Right ventricle myocardium superior (tissue), 1 donor: ENCODE measurements around the gene STARD4. TPM values are rescaled to one million over a fixed set of nuclear protein-coding genes. Genes with fewer than 3 reads are reported as not detected.

Experiments
- ATAC-seq: fragments of 200-7000 bp; cut with Tn5 transposase; one replicate; pipeline ENCODE4 v1.9.1; 2020; ENCODE audit warnings: mild to moderate bottlenecking; ENCODE audit not compliant: poor library complexity
- DNase-seq: peaks from one replicate; pipeline ENCODE4 v3.0.0-alpha.2; 2020
- intact Hi-C: fragments of 100-400 bp; cut with DNase I; formaldehyde crosslinking; loops from one replicate; pipeline ENCODE4 v1.11.2; 2022
- total RNA-seq: library from RNA; stranded (reverse); fragmentation: NEBNext Ultra II Directional; extraction: Animal tissue kit (Norgen Biotek cat#: 25700); gene quantifications from one replicate; pipeline ENCODE4 v1.2.1, GENCODE V29; 2021
- donor health status: DM: no; HTN: yes; CAD: no; lungs with severe emphysema.

Gene STARD4
- total RNA-seq, 1 donor from 2014 or later: 2.0 TPM

DNA sequence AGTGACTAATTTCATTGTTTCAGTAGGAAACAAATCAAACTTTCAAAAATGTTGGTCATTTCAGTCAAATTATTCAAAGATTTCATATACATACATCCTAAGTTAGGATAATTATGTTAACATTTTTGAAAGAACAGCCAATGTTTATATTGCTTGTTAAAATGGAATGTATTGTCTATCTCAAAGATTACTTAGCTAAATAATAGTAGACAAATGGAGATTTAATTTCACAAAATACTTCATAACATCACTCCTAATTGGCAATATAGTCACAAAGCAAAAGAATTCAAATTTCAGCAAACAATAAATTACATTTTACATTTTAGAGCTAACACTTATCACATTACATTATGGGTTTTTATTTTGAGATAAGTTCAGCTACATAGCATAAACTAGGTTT lies 25.4 kb downstream of the STARD4 start:
- intact Hi-C loops: no loop called here
- DNase-seq (no peak), ATAC-seq (no peak)

DNA sequence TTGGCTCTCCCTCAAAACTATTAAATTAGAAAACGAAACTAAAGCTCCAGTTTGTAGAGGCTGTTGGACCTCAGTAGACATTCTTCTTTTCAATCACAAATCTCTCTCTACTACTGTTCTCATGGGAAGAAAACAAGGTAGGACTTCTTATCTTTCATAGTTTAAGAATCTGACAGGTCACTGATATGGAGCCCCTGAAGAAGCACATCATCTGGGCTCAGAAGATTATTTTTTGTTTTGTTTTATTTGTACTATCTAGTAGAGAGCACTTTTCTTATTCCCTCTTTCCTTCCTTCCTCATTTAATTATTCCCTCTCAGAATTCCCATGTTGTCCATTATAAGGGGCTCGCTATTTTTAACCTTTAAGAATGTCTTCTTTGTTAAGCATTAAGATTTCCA lies 26.3 kb downstream of the STARD4 start:
- intact Hi-C loops: no loop called here
- DNase-seq (no peak), ATAC-seq (no peak)

DNA sequence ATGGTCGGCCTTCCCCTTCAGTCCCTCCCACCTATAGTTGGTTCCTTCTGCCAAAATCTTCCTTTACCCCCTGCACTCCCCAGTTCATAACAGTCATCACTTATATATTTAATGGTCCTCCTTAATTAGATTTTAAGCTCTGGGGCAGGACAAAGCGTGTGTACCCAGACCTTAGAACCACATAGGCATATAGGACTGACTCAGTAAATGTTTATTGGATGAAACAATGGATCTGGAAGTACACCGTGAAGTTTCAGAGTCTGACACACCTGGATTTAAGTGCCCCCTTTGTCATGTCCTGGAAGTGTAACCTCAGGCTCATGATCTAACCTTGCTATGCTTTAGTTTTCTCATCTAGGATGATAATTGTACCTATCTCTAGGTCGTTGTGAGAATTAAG lies 32.0 kb downstream of the STARD4 start:
- ATAC-seq: no peak
- no peak for DNase-seq
- intact Hi-C loops: no loop called here

DNA sequence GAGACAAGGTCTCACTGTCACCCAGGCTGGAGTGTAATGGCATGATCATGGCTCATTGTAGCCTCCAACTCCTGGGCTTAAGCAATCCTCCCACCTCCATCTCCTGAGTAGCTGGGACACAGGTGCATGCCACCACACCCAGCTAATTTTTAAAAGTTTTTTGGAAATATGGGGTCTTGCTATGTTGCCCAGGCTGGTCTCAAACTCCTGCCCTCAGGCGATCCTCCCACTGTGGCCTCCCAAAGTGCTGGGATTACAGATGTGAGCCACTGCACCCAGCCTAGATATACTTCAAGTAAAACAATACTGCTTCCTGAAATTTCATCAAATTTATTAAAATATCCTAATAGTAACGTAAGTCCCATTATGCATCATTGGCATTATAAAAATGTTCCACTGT lies 33.4 kb downstream of the STARD4 start:
- ATAC-seq (no peak), DNase-seq (no peak)
- intact Hi-C loops: no loop called here

DNA sequence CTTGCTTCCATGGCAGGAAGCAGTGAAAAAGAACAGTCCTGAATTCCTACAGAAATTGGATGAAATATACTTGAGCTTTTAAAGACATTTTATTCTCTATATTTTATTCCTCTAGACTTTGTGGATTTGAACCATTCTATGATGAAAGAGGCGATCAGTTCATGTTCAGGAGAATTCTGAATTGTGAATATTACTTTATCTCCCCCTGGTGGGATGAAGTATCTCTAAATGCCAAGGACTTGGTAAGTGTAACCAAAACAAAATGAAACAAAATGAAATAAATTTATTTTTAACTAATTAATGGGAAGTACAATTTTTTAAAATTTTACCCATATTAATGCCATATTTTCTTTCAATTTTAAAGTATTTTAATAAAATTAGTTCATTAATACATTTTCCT lies 34.1 kb downstream of the STARD4 start:
- ATAC-seq: no peak
- DNase-seq: no peak
- intact Hi-C loops: no loop called here

DNA sequence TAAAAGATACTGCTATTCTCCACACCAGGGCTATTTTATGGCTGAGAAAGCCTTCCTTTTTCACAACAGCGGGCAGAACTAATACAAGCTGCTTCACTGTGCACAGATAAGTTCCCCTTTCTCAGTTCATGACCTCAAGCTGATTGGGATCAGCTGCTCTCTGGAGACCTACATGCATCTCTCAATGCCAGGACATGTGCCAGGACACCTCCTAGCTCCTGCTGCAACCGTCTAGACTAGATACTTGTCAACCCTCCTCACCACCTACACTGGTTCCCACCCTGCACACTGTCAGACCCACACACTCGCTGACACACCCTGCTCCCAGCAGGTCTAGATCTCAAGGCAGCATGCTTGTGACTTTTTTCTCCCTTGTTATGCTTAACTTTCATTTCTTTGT lies 39.8 kb downstream of the STARD4 start:
- DNase-seq: no peak
- intact Hi-C loops: no loop called here
- ATAC-seq: peak; percentile 58

DNA sequence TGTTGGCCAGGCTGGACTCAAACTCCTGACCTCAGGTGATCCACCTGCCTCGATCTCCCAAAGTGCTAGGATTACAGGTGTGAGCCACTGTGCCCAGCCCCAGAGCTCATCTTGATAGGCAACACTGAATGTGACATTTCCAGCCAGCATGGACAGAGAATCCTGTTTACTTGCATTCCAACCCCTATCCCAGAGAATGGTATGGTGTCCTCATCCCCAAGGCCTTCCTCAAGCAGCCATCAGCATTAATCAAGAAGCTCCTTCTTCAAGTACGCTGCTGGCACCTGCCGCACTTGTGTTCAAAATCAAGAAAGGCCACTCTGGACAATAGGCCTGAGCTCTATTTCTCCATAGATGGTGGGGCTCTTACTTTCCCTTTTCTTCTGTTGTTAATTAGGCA lies 40.2 kb downstream of the STARD4 start:
- intact Hi-C loops: no loop called here
- ATAC-seq: no peak
- no peak for DNase-seq

DNA sequence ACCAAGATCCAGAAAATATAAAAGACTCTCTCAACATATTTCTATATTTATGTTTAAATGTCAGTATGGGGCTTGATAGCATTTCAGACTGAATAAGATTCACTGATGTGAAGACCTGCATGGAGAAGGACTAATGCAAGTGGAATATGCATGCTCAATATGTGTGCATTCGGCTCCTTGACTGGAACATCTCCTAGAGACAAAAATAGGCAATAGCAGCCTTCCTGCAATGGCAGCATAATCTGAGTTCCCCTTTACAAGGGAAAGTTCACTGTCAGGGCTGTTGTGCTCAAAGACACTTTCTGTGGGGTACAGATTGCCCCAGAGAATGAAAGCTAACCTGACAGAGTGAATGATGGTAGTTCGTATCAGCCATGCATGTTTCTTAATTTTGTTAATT lies 42.4 kb downstream of the STARD4 start:
- intact Hi-C loops: no loop called here
- DNase-seq: no peak
- no peak for ATAC-seq

DNA sequence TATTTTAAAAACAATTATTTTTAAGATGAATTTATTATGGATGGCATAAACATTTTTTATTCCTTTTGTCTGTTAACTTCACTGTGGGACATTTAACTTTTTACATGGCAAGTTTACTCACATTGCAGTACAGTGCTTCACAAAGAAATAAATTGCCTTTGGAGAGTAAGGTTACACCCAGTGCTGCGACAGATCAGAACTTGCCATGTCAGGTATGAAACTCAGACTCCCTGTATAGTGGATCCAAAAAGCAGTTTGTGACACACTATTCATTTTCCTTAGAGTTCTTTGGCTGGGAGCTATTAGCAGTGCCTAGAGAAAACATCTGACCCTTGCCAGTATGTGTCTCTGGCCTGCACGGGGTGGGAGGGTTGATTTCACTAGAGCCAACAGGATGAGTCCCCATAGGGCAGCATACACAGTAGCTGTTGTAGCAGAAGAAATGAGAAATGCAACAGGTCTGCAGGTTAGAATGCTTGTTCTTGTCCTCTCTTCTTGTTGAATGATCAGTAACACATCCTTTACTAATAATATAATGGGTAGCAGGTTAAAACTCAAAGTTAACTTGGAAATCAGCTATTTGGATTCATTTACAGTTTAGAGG lies 42.9 kb downstream of the STARD4 start:
- no peak for ATAC-seq
- intact Hi-C loops: no loop called here

DNA sequence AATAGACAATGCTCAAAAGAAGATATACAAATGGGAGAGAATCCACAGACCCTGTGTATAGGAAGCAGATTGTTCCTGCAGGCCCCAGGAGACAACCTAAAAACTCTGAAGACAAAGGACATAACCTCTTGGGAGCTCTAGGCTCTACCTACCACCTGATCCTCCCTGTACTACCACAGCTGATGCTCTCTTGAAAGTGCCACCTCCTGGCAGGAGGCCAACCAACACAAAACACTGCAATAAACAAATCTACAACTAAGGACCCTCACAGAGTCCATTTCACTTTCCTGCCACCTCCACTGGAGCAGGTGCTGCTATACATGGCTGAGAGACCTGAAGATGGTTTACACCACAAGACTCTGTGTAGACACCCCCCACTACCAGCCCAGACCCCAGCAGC lies 49.0 kb downstream of the STARD4 start:
- no peak for ATAC-seq
- DNase-seq: no peak
- intact Hi-C loops: no loop called here

More for the DNA sequence above, 42.9 kb downstream of the STARD4 start:
- no peak for DNase-seq

DNA sequence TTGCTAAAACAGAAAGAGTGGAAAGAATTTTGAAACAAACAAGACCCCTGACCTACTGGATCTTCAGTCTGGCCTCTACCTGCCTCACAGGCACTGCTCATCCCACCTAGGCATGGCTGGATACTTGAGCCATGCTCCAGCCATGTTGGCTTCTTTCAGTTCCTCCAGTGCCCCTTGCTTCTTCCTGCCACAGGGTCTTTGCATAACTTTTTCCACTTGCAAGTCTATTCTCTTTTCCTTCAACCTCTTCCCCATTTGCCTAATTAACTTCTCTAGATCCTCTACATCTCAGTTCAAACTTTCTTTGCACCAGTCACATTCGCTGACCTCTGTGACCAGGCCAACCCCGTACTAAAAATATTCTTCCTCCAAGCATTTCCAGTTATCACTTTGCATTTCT lies 50.4 kb downstream of the STARD4 start:
- ATAC-seq: no peak
- intact Hi-C loops: no loop called here
- no peak for DNase-seq

DNA sequence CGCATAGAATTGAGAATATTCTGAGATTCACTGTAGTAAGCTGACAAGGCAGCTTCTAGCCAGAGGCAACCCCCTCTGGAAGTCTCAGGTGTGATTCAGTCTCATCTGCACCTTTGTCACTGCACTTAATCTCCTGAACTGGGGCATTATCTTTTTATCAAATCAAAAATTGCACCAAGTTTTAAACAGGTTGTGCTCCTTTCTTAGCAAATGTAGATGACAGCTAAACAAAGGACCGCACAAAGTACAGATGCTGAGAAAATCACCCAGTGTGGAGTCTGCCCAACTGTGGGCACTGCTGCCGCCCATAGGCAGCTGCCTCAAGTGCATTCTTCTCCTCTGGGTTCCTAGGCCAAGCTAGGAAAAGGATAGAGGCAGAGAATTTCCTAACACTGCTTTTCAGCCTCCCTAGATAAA lies 51.1 kb downstream of the STARD4 start:
- intact Hi-C loops: no loop called here
- no peak for ATAC-seq

DNA sequence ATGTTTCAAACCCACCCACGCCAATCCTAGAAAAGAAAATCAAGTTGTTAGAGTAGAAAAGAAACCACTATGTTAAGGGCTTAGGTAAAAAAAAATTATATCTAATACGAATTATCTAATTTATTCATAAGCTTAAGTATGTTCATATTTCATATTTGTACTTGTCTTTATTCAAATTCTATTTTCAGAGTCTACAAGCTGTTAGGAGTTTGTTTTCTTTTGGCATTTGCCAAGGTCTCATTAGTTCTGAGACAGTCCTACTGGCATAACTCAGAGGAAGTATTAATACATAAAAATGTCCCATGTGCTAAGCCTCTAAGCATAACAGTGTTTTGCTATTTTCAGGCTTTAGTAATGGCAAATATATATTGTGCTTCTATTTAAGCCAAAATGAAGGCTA lies 57.6 kb downstream of the STARD4 start:
- DNase-seq (no peak), ATAC-seq (no peak)
- intact Hi-C loops: no loop called here

More for the DNA sequence above, 51.1 kb downstream of the STARD4 start:
- DNase-seq: no peak

DNA sequence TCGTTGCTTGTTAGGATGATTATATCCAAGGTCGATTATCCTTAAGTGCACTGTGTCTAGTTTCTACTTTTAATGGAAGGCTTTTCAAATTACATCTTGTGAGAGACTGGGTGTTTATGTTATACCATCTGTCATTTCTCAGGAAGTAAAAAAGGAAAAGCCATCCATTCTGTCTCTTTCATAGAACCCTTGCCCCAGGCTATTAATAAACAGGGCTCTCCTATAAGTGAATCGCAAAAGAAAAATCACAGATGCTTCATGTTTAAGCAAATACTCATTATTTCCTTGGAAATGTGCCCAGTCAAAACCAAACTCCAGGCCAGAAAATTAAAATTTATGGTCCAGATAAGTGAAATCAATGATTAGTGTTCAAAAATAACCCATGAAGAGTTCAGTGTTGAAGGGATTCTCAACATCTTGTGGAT lies 58.1 kb downstream of the STARD4 start:
- no peak for ATAC-seq
- intact Hi-C loops: no loop called here
- DNase-seq: no peak

DNA sequence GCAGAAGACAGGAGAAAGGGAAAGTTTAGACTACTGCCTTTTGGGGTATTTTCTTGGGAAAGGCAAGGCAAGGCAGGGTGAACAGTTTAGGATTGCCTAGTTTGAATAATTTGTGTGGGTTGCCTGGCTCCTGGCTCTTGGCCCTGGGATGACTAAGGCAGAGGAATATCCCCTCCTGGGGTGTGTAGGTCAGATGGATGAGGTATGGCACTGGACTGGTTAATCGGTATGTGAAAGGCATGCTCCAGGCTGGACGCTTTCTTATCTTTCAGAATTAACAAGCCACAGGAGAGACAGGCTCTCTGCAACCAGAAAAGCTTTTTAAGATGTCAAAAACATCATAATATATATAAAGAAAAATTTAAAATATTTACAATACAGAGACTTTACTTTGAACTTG lies 58.6 kb downstream of the STARD4 start:
- intact Hi-C loops: no loop called here
- ATAC-seq: no peak
- DNase-seq: no peak

DNA sequence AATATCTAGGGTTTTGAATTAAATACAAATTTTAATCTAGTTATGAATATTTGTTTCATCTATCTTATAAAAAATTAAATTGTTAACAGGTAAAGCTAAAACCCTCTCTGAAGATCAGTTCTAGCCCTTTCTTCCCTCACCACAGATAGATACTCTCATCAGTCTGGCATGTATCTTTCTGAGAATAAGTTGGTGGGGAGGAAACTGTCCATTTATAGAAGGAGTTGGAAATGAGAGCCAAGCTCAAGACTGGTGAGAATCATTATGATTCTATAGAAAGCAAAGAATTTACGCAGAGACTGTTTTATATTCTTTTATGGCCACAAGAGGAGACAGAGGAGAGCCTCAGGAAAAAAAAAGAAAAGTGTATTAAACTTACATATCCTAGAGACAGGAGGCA lies 59.0 kb downstream of the STARD4 start:
- DNase-seq (no peak), ATAC-seq (no peak)
- intact Hi-C loops: no loop called here

DNA sequence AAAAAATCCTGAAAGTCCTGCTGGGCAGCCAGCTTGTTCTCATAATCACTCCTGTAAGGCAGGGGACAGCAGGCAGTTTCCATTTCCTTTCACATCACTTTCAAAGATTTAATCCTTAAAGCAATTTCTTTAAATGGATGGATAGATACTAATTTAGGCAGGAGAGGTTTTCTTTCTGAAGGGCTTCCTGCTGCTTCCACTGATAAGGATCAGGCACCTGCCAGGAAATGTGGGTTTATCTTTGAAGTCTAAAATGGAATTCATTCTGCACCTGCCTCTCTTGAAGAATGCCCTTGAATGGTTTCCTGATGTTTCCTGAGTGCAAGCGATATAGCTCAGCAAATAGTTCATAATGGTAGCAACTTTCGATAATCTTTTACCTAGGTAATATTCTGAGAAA lies 64.5 kb downstream of the STARD4 start:
- DNase-seq (no peak), ATAC-seq (no peak)
- intact Hi-C loops: no loop called here

DNA sequence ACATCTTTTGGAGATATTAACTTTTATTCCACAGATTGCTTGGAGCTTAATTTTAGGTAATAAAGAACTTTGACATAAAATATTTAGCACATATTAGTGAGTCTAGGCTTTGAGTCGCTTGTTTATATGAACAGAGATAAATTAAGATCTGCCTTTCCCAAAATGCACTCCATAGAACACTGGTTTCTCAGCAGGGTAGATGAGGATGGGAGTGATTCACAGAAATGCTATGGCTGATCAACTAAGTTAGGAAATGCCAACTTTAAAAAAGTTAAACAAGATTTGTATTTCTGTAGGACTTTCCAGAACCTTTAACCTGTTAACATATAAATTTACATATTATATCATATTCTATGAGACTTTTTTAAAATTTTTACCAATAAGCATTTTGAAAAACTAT lies 65.2 kb downstream of the STARD4 start:
- intact Hi-C loops: no loop called here
- DNase-seq: no peak
- no peak for ATAC-seq
